ENCODE results near the gene CXXC5.

DNA sequence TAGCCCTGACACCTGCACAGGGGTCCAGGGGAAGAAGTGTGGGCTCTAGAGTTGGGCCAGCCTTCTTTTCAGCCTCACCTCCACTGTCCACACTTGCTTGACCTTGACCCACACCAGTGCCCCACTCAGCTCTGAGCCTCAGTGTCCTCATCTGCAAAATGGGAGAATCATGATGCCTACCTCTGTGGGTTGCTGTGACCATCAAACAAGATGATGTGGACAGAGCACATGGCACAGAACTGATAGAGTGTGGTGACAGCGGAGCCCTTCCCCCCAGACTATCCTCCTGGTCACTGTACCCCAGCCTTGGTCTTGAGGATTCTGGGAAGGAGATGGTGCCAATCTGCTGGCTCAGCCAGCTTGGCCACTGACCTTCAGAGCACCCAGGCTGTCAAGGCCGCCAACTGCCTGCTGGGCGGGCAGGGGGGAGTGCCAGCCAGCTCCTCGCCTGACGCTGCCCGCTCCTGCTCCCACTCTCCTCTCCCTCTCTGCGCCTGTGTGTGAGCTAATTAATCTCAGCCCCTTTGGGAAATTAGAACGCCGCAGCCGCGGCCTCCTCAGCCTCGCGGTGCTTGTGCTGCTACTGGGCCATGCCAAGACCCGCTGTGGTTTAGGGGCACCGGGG is 16.7 kb downstream of the CXXC5 start:
- no peak for TF ChIP-seq POLR2A (IDR thresholded peaks at IDR 0.05)
- TF ChIP-seq, protein P1, sequence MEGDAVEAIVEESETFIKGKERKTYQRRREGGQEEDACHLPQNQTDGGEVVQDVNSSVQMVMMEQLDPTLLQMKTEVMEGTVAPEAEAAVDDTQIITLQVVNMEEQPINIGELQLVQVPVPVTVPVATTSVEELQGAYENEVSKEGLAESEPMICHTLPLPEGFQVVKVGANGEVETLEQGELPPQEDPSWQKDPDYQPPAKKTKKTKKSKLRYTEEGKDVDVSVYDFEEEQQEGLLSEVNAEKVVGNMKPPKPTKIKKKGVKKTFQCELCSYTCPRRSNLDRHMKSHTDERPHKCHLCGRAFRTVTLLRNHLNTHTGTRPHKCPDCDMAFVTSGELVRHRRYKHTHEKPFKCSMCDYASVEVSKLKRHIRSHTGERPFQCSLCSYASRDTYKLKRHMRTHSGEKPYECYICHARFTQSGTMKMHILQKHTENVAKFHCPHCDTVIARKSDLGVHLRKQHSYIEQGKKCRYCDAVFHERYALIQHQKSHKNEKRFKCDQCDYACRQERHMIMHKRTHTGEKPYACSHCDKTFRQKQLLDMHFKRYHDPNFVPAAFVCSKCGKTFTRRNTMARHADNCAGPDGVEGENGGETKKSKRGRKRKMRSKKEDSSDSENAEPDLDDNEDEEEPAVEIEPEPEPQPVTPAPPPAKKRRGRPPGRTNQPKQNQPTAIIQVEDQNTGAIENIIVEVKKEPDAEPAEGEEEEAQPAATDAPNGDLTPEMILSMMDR (IDR thresholded peaks at IDR 0.05) = no peak

All from right lobe of liver (tissue), 4 donors.